Epithelial cell of proximal tubule (primary cell): ENCODE results near the gene PRR14. TPM values are rescaled to one million over a fixed set of nuclear protein-coding genes. Genes with fewer than 3 reads are reported as not detected.
"Not testable (repeated sequence)": the region's sequence is repeated elsewhere in the genome, so short reads cannot be mapped to it uniquely, and the experiment has no call there.

ENCODE experiments used
- DNase-seq: peaks from one replicate; pipeline ENCODE4 v3.0.0-alpha.2; 2011; ENCODE audit warnings: low read depth
- H3K4me3 ChIP-seq: 2 replicates; pipeline ENCODE4 v1.5.1; 2011; ENCODE audit warnings: low read depth, mild to moderate bottlenecking, low read length
- total RNA-seq: library from RNA; depleted of rRNA; stranded (reverse); fragments of >200 nt; gene quantifications from 2 replicates; pipeline ENCODE4 v1.2.3, GENCODE V29; 2015
- TF ChIP-seq, protein P1 (sequence below): conservative IDR thresholded peaks from 2 replicates; pipeline ENCODE4 v1.5.1; 2012; ENCODE audit warnings: low read depth, mild to moderate bottlenecking, low read length

PRR14 gene
- total RNA-seq, 1 donor from 2014 or later = 18.1 TPM

DNA sequence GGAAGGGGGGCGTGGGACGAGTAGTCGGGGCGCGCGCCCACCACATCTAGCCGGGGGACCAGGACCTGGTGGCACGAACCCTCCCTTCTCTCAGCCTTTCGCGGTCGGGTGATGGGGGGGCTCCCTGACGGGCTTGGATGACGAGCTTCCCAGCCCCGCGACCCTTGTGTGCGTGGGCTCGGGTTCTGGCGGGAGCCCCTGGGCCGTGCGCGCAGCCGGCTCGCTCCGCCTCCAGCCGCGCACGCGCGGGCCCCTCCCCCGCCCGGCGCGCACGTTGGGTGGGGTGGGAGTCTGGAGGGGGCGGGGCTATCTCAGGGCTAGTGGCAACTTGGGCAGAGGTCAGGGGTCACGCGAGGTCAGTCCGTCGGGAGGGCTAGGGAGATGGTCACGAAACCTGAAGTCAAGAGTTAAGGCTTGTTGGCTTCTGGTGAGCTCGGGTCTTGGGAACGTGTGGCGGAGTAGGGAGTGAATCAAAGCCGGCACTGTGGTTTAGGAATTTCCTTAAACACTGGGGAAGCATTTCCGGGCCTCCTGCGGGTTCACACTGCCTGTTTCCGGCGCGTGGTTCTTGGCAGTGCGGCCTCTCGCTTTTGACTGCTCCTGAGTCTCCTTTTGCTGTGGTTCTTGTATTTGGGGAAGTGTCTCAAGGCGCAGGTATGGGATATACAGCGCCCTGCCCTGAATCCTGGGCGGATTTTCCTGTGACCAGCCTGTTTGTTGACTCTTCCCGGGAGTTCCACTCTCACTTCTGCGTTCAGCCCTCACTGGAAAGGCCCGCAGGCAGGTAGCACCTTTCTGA, 48.3 kb downstream of the PRR14 start, which contains the start of gene SRCAP:
Gene SRCAP (plus strand): TSS at position 356 of the 799 bp plus-strand sequence. CDS start 1,654 bp downstream, outside the sequence.
- H3K4me3 ChIP-seq = peak within 1 kb of the TSS; percentile 97
- TF ChIP-seq, protein P1, sequence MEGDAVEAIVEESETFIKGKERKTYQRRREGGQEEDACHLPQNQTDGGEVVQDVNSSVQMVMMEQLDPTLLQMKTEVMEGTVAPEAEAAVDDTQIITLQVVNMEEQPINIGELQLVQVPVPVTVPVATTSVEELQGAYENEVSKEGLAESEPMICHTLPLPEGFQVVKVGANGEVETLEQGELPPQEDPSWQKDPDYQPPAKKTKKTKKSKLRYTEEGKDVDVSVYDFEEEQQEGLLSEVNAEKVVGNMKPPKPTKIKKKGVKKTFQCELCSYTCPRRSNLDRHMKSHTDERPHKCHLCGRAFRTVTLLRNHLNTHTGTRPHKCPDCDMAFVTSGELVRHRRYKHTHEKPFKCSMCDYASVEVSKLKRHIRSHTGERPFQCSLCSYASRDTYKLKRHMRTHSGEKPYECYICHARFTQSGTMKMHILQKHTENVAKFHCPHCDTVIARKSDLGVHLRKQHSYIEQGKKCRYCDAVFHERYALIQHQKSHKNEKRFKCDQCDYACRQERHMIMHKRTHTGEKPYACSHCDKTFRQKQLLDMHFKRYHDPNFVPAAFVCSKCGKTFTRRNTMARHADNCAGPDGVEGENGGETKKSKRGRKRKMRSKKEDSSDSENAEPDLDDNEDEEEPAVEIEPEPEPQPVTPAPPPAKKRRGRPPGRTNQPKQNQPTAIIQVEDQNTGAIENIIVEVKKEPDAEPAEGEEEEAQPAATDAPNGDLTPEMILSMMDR = no peak
- DNase-seq = peak; percentile 12

DNA sequence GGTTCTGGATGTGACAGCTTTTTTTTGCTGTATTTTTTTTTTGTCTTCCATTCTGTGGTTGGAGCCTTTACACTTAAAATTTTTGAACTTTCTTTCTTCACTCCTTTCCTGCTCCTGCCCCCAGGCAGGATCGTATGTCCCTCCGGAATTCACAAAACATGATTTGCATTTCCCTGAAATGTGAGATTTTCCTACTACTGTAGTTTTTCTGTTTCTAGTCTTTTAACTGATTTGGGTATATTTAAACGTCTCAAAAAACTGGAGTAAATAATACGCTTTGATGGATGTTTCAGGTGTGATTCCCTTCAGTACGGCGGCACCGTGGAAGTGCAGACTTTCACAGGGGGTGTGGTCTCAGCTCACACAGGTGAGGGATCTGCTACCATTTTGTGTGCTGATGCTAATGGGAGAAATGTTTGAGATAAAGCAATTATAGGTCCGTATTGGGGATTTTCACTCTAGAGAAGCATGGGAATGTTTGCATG, 48.9 kb downstream of the PRR14 start:
- H3K4me3 ChIP-seq = peak overlapping the region; percentile 97
- no peak for DNase-seq
- TF ChIP-seq, protein P1 = no peak

DNA sequence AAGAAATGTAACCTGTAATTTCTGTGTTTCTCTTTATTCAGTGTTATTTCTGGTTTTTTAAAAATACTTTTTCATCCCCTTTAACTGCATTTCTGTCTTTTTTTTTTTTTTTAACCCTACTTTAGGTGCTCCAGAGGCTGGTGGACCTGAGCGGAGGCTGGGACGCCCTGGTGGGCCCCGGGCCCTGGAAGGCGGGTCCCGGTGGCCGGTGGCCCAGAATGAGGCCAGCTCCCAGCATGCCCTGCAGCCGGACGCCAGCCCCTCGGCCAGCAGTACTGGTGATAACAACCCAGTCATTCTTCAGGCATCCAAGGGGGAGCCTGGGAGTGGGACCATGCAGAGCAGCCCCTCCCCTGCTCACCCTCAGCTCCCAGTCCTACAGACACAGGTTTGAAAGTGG, 49.7 kb downstream of the PRR14 start:
- no peak overlapping the region for H3K4me3 ChIP-seq
- no peak for DNase-seq
- TF ChIP-seq, protein P1 = no peak

DNA sequence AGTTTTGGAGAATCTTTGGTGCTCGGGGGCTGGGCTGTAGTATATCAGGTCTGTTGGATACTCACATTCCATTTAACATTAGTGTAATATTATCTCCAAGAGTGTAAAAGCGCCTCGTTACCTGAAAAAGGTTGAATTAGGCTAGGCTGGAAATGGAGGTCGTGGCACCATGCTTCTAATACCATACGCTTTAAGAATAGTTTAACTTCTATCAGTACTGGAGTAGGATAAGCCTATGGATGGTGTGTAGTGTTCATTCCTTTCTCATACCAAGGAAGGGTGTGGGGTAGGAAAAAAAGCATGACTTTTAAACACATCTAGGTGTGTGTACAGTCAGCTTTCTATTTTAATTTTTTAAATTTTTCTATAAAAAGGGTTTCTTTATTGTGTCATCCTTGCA, 50.2 kb downstream of the PRR14 start:
- no peak overlapping the region for H3K4me3 ChIP-seq
- TF ChIP-seq, protein P1 = no peak
- no peak for DNase-seq

DNA sequence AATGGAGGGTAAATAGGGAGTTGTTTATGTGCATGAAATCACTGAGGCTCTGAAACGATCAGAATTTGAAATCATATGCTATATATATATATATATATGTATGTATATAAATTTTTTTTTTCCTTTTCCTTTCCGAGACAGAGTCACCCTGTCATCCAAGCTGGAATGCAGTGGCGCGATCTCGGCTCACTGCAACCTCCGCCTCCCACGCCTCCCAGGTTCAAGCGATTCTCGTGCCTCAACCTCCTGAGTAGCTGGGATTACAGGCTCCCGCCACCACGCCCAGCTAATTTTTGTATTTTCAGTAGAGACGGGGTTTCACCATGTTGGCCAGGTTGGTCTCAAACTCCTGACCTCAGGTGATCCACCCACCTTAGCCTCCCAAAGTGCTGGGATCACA, 52.3 kb downstream of the PRR14 start:
- not testable (repeated sequence) for H3K4me3 ChIP-seq, DNase-seq

DNA sequence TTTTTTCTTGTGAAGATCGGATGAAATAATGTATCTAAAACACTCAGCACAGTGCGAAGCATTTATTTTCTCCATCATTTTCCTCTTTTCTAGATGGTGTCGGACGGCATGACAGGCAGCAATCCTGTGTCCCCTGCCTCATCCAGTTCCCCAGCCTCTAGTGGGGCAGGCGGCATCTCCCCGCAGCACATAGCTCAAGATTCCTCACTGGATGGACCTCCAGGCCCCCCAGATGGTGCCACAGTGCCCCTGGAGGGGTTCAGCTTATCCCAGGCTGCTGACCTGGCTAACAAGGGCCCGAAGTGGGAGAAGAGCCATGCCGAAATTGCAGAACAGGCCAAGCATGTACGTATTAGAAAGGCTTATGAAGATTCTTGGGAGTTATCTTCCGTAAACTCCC, 53.2 kb downstream of the PRR14 start:
- TF ChIP-seq, protein P1 = no peak
- no peak for DNase-seq
- H3K4me3 ChIP-seq = no peak overlapping the region

Other genes starting within 250 kb of the PRR14 start
- 6.1 and 13.1 TPM in 2 replicates for gene ZNF771, start 243.4 kb upstream of the PRR14 start, total RNA-seq
- gene DCTPP1, start 220.9 kb upstream of the PRR14 start, total RNA-seq = 108 and 136 TPM in 2 replicates
- gene SEPHS2, start 205.1 kb upstream of the PRR14 start, total RNA-seq = 17.6 and 27.6 TPM in 2 replicates
- not detected in 2 replicates for gene ITGAL, start 178.2 kb upstream of the PRR14 start, total RNA-seq
- 34.8 and 35.2 TPM in 2 replicates for gene ZNF768, start 124.4 kb upstream of the PRR14 start, total RNA-seq
- 5.1 and 7.6 TPM in 2 replicates for gene ZNF747, start 116.1 kb upstream of the PRR14 start, total RNA-seq
- gene ZNF764, start 92.6 kb upstream of the PRR14 start, total RNA-seq = 5.2 and 10.9 TPM in 2 replicates
- 8.2 and 9.1 TPM in 2 replicates for gene ZNF688, start 79.2 kb upstream of the PRR14 start, total RNA-seq
- gene ZNF785, start 65.3 kb upstream of the PRR14 start, total RNA-seq = 3.2 and 7.6 TPM in 2 replicates
- gene ZNF689, start 40.6 kb upstream of the PRR14 start, total RNA-seq = 7.7 and 9.6 TPM in 2 replicates
- 20.8 and 46.9 TPM in 2 replicates for gene FBRS, start 7.5 kb downstream of the PRR14 start, total RNA-seq
- gene SRCAP, start 48.2 kb downstream of the PRR14 start, total RNA-seq = 10.8 and 11.8 TPM in 2 replicates
- 27.6 and 42.0 TPM in 2 replicates for gene PHKG2, start 97.5 kb downstream of the PRR14 start, total RNA-seq
- gene CFAP119, start 111.1 kb downstream of the PRR14 start, total RNA-seq = 7.0 and 8.2 TPM in 2 replicates
- 47.2 and 73.8 TPM in 2 replicates for gene RNF40, start 111.4 kb downstream of the PRR14 start, total RNA-seq
- gene ZNF629, start 136.2 kb downstream of the PRR14 start, total RNA-seq = 11.4 and 14.0 TPM in 2 replicates
- gene BCL7C, start 243.1 kb downstream of the PRR14 start, total RNA-seq = 57.6 and 79.1 TPM in 2 replicates
- 0.87 and 4.3 TPM in 2 replicates for gene CTF1, start 245.7 kb downstream of the PRR14 start, total RNA-seq